CD4-positive, alpha-beta T cell treated with Interleukin-21 for 1 hour (primary cell): Measurements from ENCODE around the gene SLC6A11.

Experiments
- DNase-seq: peaks from one replicate; pipeline ENCODE4 v3.0.0-alpha.2; 2020

Gene SLC6A11

DNA sequence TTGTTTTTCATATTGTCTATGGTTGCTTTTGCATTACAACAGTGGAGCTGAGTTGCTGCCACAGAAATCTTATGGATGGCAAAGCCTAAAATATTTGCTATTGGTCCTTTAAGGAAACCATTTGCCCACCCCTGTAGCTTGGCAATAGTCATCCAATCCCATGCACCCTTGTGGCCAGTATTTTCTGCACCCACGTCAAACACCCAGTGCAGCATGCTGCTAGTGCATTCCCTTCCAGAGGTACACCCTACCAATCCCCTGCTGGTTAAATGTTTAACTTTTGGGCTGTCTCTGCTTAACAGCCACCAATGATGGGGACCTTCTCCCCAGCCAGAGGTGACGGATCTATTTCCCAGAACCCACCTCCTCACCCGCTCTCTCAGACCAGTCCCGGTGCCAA, 23.8 kb upstream of the SLC6A11 start:
- DNase-seq = no peak

DNA sequence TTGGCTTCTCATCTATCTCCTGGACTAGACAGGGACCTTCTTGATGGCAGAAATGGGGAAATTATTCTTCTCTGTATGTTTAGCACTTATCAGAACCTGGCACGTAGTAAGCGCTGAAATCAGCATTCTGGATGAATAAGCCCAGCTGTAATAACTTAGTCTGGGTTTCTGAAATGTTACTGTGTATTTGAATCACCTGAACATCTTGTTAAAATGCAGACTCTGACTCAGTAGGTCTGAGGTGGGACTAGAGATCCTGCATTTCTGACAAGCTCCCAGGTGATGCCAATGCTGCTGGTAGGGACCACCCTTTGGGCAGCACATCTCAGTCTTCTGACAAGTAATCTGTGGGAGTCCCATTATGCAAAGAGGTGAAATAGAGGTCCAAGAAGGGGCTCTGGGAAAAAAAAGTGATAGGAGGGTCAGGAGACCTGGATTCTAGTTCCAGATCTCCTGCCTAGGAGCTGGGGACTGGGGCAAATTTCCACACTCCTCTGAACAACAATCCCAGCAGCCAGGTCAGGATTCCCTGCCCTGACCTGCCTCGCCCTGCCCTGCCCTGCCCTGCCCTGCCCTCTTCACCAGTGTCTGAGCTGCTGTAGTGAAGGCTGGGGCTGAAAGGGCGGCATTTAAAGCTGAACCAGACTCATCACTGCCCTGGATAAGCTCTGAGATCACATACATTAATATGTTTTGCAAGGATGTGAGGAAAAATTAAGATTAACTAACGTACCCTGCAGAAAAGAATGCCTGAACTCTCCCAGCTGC, 17.2 kb upstream of the SLC6A11 start:
- no peak for DNase-seq

DNA sequence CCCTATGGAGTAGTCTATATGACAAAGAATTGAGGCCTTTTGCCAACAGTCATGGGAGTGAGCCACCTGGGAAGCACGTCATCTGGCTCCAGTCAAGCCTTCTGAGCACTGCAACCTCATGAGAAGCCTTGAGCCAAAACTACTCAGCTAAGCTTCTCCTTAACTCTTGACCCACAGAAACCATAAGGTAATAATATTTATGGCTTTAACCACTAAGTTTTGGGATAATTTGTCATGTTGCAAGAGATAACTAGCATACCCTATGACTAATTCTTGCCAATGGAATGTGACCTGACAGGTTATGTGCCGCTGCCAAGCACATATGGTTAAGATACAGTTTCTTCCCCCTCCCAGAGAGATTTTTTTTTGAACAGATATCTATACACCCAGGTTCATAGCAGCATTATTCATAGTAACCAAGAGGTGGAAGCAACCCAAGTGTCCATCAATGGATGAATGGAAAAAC, 11.8 kb upstream of the SLC6A11 start:
- no peak for DNase-seq

DNA sequence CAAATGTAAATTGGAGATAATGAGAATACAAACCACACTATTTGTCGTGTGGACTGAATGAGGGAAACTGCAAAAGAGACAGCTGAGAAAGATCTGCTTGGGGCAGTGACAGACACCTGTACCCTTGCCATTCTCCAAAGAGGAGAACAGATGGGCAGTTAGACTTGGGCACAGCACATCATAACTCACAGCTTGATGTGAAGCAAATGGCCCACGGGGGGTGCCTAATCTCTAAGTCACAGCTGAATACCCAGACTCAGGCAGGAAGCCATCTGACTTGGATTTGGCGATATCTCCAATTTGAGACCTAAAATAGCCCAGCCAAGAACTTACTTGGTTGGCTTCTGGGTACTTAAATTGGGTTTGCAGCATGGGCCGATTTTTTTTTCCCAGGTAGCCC, 10.0 kb upstream of the SLC6A11 start:
- DNase-seq = no peak

DNA sequence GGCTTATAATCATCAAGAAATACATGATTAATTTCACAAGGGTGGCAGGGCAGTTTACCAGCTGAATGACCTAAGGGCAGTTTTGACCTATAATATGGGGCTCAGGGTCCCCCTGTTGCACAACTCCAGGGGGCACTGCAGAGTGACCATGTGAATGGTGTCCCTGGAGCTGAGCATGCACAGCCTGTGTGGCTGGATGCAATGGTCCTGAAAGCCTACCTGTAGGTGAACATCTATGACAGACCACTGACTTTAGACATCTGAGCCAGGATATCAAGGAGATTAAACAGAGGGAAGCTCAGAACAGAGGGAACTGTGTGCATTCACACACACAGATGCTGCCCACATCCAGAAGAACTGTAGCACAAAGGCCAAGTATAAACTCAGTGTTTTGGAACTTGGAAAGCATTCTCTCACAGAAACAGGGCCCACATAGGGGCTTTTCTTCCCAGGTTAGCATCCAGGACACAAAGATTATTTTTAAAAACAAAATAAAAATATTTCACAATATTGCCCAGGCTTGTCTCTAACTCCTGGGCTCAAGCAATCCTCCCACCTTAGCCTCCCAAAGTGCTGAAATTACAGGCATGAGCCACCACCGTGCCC, 7.8 kb upstream of the SLC6A11 start:
- no peak for DNase-seq

DNA sequence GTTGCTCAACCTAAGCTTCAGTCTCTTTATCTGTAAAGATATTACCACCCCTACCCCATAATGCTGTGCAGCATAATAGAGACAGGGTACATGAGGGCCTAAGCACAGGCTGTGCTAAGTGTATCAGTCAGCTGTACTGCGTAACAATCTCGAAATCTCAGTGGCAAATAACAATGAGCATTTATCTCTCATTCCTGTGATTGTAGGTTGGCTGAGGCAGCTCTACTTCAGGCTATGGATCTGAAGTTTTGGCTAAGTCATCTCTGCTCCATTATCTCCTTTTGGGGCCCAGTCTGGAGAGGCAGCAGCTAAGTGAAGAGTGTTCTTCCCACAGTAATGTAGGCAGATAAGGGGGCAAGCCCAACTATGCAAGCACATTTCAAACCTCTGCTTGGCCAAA, 7.1 kb upstream of the SLC6A11 start:
- no peak for DNase-seq

DNA sequence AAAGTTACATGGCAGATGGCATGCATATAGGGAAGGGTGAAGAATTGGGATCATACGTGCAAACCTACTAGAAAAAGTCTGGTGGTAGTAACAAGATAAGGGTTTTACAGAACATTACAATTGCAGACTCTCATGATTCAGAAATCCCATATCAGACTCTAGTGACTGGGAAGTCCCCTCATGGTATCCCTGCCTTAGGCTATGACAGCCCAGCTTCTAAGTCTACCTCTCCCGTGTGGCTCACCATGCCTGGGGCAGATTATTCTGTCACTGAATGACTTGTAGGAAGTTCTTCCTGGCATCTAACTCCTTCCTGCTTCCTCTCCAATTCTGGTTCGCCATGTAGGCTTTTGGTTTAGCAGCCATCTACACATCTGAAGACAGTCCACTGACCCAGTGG, 5.7 kb upstream of the SLC6A11 start:
- no peak for DNase-seq

DNA sequence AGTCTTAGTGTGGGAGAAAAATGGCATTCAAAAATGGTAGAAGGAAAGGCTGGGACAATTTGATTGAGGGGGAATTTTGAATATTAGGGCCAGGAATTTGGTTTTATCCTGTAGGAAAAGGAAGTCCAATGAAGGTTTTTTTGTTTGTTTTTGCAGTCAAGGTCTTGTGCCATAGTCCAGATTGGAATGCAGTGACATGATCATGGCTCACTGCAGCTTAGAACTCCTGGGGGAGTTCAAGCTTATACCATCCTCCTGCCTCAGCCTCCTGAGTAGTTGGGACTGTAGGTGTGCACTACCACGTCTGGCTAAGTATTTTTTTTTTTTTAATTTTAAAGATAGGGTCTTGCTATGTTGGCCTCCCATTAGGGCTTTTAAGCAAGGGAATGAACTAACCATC, 2.6 kb upstream of the SLC6A11 start:
- no peak for DNase-seq

DNA sequence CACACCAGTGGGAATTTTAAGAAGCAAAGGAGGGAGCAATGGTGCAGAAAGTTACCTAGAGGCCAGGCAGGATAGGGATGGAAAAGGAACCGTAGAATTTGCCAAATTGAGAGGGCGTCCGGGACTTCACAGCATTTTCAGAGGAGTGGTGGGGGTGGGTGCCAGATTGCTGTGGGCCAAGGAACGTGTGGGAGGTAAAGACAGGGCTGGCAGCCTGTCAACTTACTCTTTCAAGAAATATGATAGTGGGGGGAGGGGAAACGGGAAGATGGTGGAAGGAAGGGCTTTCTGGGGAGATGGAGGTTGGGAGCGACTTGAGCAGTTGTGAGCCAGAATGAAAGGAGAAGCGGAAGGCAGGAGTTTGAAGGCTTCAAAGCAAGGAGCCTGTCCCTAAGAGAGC, 1.4 kb upstream of the SLC6A11 start:
- DNase-seq = no peak

DNA sequence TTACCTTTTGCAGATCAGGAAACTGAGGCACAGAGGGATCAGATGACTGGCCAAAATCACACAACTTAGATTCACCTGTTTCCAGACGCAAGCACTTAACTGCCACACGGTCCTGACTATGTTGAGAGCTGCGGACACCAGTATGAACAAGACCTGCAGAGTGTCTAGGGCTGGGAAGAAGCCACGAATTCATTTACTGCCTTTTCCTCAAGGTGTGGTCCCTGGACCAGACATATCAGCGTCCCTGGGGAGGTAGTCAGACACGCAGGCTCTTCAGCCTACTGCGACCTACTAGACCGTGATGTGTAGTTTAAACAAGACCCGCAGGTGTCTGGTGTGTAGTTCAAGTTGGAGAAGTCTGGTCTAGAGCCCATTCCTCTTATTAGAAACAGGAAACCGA, 541 bp upstream of the SLC6A11 start:
- no peak for DNase-seq

DNA sequence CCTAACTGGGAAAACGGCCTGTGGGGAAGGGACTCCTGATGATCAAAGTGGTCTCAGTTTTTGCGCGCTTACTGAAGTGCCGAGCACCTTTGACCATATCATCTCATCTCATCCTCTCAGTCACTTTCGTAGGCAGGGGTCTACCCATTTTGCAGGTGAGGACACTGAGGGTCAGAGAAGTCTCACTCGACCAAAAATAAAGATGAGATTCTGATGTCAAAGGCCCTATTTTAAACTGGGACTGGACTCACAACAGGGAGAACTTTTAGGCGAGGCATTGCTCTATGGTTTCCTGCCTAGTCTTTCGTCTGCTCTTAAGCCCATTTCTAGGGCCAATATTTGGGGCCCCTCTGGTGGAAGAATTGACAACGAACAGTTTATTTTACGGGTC, 830 bp downstream of the SLC6A11 start:
- no peak for DNase-seq

DNA sequence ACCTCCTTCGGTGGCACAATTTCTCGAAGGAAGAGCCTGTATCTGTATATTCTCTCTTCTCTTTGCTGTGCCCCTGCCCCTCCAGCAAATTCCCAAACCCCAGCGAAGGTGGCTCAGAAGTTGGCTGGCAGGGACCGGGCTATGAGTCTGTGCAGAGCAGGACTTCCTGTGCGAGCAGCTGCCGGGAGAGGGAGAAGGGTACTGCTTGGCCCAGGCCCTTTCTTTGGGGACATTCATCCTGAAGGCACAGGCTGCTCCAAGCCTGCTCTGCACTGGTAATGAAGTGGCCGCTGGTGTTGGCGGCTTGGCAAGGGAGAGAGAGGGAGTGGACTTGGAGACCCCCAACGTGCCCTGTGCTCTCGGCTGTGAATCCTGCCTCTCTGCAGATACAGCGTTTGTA, 1.5 kb downstream of the SLC6A11 start:
- DNase-seq = no peak

DNA sequence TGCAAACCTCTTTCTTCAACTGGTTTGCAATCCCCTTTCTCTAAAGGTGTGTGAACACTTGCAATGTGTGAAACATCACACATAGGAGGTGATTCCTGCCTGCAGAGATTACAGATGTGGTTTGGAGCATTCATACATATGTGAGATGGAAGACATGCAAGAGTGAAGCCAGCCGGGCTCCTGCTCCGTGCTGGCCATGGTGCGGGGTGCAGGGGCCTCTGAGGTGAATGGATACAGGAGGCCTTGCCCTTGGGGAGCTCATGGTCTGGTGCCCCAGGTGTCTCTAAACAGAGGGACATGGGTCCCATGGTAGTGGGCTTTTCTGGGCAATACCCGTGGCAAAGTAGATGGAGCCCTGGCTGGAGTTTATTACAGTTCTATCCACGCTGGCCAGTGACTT, 6.0 kb downstream of the SLC6A11 start:
- no peak for DNase-seq

DNA sequence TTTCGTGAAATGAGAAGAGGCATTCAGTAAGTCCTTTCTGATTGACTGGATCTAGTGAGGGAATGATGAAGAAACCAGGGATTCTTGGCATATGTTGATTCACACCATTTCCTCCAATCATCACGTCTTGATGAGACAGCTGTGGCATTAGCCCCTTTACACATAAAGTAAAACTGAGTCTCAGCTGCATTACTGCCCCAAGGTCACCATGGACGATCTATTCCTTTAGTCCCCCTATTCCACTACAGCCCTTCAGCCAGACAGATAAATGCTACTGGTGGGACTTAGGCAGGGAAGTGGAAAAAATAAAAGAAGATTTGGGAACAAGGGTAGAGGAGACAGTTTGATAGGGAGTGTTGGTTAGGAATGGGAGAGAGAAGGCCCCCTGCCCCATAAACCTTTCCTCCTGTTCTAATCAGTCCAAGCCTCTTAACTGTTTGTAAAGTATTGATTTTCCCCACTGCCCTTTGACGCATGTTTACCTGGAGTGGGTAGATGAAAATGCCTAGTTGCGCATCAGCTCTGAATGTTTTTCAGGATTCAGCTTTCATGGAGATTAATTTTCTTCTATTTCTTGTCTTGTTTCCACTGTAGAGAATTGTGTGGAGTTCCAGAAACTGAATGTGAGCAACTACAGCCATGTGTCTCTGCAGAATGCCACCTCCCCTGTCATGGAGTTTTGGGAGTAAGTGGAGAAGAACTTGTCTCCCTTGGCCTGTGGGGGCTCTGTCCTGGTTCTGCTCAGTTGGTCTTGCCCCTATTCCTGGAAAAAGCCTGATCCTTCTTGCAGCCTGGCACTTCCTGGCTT, 6.9 kb downstream of the SLC6A11 start:
- DNase-seq = no peak

DNA sequence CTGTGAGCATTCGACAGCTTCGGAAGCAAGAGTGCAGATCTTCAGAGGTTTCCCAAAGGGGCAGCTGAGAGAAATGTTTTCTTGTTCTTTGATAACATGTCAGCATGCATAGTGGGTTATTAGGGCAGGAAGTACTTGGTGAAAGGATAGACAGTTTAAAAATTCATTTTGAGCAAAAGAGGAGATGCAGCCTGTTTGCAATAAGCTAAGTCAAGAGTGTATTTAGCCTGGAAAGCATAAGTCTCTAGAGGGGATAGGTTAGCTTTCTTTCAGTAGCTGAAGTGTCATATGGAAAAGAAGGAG, 7.4 kb downstream of the SLC6A11 start:
- no peak for DNase-seq

DNA sequence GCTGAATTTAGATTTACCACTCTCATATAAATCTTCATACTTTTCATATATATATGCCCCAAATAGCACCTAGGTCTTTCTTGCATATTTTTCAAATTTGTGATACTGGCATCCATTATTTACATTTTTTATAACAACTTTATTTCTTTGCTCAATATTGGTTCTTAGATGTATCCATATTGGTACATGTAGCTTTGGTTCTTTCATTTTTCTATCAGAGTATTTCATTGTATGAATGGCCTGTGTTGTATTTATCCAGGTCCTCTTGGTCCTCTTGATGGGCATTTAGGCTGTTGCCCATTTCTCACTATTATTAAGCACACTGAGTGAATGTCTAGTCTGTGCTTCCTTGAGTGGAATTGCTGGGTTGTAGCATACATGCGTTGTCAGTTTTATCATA, 8.4 kb downstream of the SLC6A11 start:
- DNase-seq = no peak

DNA sequence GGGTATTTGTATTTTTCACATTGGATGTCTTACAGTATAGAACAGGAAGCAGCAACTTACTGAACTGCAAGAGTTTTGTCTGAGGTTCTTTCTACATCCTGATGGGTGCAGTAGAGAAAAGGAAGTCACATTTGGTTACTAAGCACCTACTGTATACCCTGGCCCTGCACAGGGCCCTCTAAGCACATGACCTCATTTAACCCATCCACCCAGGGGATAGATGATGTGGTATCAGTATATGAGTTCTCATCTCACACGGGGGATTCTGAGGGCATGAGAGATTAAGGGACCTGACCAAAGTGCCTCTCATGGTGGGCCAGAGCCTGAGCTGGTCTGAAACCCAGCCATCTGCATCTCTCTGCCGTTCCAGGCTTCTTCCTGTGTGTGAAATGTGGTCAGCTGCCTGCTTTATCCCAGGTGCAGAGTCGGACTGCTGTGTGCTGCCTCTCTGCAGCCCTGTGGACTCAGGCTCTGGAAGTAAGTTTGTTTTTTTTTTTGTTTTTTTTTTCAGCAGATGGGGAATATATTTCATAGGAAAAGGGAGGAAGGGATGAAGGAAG, 17.9 kb downstream of the SLC6A11 start:
- DNase-seq = no peak

DNA sequence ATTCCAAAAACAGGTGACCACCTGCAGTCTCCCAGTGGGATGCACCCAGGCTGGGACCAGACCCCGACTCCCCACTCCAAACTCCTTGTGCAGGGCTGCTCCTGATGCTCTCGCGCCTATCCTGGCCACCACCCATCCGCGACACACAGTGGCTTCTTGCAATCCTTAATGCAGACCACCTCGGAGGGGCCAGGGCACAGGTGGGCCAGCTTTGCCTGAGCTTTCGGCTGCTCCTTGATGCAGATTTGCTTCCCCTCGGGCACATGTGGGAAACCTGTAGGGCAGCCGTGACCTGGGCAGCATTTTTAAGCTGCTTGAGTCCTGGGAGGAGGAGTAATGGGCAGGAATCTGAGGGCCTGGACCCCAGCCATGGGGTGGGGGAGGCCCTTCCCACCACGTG, 18.9 kb downstream of the SLC6A11 start:
- no peak for DNase-seq

DNA sequence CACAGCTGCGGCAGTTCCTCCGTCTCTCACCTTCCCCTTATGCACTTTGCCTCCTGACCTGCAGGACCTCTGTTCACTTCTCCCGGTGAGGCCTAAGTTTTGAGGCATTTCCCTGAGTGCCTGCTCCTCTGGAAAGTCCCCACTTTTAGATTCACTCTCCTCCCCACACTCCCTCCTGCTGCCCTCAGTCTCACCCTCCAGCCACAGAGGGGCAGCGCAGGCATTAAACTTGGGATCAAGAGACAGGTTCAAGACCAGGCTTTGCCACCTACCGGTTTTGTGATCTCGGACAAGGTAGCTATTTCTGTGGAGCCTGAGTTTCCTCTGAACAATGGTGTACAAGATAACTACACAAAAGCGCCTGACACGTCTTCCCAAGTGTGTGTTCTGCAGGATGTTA, 19.4 kb downstream of the SLC6A11 start:
- no peak for DNase-seq

DNA sequence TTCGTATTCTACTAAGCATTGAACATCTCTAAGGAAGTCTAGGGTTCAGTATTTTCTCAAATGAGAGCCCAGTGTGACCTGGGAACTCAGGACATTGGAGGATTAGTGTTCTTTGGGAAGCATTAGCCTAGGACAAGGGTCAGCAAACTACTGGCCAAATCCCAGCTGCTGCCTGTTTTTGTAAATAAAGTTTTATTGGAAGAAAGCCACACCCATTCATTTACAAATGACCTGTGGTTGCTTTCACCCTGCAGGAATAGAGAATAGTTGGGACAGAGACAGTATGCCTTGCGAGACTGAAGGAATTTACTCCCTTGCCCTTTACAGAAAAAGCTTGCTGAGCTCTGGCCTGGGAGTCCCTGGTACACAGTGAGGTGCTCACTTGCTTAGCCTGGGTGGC, 20.6 kb downstream of the SLC6A11 start:
- DNase-seq = no peak

DNA sequence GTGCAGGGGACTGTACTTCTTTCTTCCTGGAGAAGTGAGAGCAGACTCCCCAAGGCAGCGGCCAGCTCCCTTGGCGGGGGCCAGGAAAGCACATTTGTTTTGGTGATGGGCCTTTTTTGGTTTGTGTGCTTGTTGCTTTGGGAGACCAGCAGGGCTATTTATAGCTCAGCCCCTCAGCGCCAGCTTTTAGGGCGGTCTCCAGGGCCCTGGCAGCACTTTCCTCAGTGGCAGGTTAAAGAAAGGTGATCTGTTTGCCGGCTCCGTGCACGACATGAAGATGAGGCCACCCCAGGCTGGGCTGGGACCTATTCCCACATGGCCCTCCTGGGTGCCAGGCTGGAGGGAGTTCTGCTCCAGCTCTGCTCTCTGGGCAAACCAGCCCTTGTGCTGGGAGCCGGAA, 21.8 kb downstream of the SLC6A11 start:
- DNase-seq = no peak

DNA sequence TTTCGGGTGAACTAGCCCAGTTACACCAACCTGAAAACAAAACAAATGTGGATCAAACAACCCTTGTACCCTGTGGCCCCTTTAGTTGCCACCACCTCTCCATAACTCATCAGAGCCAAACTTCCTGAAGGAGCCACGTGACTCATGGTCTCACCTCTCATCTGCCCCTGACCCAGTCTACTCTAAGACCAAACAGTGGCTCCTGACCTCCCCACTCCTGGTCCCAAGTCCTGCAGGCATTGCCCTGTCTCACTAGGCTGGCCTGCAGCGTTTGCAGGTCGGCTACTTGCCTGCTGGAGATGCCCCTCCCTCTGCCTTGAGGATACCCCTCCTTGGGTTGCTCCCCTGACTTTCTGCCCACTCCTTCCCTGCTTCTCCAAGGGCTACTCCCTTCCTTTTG, 23.1 kb downstream of the SLC6A11 start:
- no peak for DNase-seq

DNA sequence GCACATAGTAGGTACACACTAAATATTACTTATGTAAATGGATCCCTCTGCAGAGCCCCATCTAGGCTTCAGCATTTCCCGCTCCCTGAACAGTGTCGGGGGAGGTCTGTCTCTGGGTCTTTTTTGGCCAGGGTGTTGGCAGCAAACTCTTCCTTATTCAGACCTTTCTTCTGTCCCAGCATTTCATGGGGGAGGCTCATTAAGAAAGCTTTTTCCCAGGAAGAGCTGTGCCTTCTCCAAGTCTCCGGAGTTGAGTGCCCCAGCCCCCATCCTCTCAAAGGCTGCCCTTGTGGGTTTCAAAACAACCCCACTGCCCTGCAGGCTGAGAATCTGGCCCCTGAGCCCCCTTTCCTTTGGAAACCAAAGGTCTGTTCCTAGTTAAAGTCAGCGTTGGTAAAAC, 25.1 kb downstream of the SLC6A11 start:
- no peak for DNase-seq

DNA sequence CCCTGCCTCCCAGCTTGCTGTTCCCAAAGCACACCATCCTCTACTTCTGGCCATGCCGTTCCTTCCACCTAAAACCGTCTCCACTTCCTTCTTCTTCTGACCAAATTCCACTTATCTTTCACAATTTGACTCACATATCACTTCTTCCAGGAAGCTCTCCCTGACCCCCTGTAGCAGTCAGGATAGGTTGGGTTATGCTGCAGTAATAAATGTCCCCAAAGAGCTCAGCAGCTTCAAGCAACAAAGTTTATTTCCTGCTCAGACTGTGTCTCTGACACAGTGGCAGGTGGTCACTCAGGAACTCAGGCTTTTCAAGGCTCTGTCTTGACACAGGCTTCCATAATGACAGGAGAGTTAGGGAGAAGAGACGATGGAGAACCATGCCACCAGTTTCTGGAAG, 27.4 kb downstream of the SLC6A11 start:
- no peak for DNase-seq
